GM12864 (cell line): ENCODE results near the gene FBLN1.

Source experiments
- DNase-seq: peaks from one replicate; pipeline ENCODE4 v3.0.0-alpha.2; 2011; ENCODE audit warnings: low read depth
- H3K4me3 ChIP-seq: 2 replicates; pipeline ENCODE4 v1.5.1; 2011; ENCODE audit warnings: mild to moderate bottlenecking, low read depth, low read length, control low read depth
- TF ChIP-seq, protein P1 (sequence below): IDR thresholded peaks from 2 replicates; pipeline ENCODE4 v1.5.1; 2011; ENCODE audit warnings: low read depth, mild to moderate bottlenecking, moderate library complexity, low read length, control low read depth, inconsistent platforms; ENCODE audit errors: missing control alignments

FBLN1 gene

DNA sequence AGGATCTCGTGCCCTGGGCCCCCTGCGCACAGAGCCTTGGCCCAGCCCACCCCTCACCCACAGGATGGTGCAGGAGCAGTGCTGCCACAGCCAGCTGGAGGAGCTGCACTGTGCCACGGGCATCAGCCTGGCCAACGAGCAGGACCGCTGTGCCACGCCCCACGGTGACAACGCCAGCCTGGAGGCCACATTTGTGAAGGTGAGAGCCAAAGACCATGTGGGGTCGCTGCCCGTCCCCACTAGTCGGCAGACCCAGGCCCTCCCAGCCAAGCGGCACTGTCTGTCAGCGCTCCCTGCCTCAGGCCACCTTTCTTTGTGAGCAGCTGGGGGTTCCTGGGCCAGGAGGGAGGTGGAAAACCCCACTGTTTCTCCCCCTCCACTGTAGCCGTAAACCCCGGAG lies 22.8 kb downstream of the FBLN1 start:
- no peak for DNase-seq
- TF ChIP-seq, protein P1, sequence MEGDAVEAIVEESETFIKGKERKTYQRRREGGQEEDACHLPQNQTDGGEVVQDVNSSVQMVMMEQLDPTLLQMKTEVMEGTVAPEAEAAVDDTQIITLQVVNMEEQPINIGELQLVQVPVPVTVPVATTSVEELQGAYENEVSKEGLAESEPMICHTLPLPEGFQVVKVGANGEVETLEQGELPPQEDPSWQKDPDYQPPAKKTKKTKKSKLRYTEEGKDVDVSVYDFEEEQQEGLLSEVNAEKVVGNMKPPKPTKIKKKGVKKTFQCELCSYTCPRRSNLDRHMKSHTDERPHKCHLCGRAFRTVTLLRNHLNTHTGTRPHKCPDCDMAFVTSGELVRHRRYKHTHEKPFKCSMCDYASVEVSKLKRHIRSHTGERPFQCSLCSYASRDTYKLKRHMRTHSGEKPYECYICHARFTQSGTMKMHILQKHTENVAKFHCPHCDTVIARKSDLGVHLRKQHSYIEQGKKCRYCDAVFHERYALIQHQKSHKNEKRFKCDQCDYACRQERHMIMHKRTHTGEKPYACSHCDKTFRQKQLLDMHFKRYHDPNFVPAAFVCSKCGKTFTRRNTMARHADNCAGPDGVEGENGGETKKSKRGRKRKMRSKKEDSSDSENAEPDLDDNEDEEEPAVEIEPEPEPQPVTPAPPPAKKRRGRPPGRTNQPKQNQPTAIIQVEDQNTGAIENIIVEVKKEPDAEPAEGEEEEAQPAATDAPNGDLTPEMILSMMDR: no peak
- no peak overlapping the region for H3K4me3 ChIP-seq

DNA sequence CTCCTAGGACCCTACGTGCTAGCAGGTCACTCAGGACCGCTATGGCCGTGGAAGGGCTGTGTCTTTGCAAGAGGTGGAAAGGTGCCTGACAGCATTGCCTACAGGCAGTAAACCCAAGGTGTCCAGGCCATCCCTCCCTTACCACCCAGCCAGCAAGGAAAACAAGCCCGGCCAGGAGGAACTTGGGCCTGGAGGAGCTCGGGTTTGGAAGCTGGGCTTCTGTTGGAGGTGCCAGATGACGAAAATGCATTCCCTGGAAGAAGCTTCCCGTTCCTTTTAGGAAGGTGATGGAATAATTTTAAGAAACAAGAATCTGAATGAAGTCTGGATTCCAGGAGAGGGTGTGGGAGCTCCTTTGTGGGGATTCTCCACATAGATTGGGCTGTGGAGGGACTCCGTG lies 23.6 kb downstream of the FBLN1 start:
- no peak overlapping the region for H3K4me3 ChIP-seq
- TF ChIP-seq, protein P1: no peak
- no peak for DNase-seq

DNA sequence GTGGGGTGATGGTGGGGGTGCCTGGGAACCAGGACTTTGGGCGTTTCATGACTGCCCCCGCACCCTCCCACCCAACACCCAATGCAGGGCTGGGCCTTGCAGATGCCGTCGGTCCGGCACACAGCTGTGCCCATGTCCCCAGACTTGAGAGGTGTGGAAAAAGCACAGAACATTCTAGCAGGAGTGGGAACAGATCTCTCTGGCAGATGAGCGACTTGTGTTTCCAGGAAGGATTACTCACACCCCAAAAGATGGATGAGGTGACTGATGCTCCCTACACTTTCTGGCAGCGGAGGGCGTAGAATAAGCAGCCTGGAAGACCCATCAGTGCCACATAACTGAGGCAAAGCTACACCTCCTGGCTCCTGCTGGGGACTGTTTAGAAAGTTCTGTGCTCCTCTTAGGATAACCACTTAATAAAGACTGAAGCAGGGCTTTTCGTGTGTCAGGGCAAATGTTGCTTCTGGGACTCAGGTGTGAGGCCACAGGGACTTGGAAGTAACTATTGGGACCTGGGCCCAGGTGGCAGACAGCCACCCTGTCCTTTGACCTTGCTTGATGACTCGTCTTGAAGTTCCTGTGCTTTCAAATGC lies 24.2 kb downstream of the FBLN1 start:
- no peak for DNase-seq
- TF ChIP-seq, protein P1: no peak
- H3K4me3 ChIP-seq: no peak overlapping the region

DNA sequence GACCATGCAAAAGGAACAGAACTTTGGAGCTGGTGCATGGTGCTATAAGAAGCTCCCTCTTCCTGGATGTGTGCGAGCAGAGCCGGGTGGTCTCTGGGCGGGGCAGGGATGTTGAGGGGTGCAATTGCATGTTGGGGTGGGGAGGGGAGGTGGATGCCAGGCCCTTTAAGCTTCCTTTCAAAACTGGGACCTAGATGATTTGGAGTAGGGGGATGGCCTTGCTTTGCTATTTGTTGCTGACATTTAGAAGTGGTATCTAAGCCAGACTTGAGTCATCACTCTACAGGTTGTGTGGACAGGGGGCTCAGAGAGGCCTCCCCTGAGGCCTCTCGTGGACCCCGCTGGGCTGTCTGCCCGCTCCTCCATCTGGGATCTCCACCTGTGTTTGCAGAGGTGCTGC lies 24.8 kb downstream of the FBLN1 start:
- no peak for DNase-seq
- no peak overlapping the region for H3K4me3 ChIP-seq
- TF ChIP-seq, protein P1: no peak

DNA sequence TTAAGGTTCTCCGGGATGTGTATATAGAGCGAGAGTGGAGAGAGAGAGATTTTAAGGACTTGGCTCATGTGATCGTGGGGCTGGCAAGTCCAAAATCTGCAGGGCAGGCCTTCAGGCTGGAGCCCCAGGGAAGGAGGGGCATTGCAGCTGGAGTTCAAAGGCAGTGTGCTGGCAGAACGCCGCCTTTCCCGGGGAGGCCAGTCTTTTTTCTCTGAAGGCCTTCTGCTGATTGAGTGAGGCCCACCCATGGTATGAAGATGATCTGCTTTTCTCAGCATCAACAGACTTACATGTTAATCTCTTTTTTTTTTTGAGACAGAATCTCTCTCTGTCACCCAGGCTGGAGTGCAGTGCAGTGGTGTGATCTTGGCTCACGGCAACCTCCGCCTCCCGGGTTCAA lies 25.4 kb downstream of the FBLN1 start:
- TF ChIP-seq, protein P1: no peak
- no peak overlapping the region for H3K4me3 ChIP-seq
- DNase-seq: no peak

DNA sequence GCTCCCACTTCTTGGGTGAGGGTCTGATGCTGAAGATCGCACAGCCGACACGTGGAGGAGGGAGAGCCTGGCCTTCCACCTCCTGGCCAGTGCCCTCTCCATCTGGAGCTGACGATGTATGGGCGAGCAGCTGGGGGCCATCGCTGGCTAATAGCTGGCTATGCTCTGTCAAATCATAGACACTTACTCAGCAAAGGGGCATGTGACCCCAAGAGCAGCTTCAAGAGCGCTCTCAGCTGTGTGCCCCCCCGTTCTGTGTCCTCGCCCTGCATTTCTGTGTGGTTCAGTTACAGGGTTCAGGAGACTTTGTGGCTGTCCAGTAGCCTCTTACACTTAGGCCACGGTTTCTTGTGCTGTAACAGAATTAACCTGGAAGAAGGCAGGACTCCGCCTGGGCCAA lies 26.4 kb downstream of the FBLN1 start:
- TF ChIP-seq, protein P1: no peak

DNA sequence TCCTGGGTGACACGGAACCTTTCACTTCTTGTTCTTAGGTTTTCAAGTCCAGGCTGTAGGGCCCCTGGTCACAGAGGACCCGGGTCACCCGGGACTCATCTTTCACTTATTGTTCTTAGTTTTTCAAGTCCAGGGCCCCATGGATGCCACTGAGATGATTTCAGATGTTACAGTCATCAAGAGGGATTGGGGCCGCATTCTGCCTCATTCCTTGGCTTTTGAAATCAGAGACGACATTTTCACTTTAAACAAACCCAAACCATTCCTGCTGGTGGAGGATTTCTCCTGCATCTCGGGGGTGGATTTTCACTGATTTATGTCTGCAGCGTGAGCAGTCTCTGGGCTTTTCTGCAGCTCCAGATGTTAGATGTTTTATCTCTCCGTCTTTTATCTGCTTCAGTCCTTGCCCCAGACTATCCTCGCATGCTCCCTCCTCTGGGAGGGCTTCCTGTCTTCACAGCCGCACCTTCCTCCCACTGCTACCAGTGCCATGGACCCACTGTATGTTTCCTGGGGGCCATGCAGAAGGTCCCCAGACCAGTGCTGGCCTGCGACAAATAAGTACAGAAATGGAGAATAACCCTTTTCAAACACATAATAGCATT lies 27.4 kb downstream of the FBLN1 start:
- TF ChIP-seq, protein P1: no peak
- DNase-seq: no peak
- H3K4me3 ChIP-seq: no peak overlapping the region

More for the DNA sequence above, 26.4 kb downstream of the FBLN1 start:
- no peak for DNase-seq
- no peak overlapping the region for H3K4me3 ChIP-seq
